Panc1 (cell line): ENCODE data around the gene CUL1. TPM values are rescaled to one million over a fixed set of nuclear protein-coding genes. Genes with fewer than 3 reads are reported as not detected.

Experiments
- ATAC-seq: fragments of 200-7000 bp; cut with Tn5 transposase; 2 replicates; pipeline ENCODE4 v1.9.1; 2020; ENCODE audit warnings: mild to moderate bottlenecking, moderate library complexity
- BruUV-seq: library from RNA; stranded (reverse); fragments of 400-500 nt; replicated peaks from 2 replicates; lab custom pipeline; 2021; lab: Mats Ljungman, UMichigan
- CTCF ChIA-PET: fragments of 300-600 bp; sonication (Branson Sonifier 250); formaldehyde crosslinking; loops from one replicate; lab custom pipeline; 2022; ENCODE audit warnings: antibody characterized with exemption; lab: Charles Lee
- POLR2A ChIA-PET: fragments of 300-600 bp; sonication (Branson Sonifier 250); formaldehyde crosslinking; loops from one replicate; lab custom pipeline; 2022; ENCODE audit warnings: antibody characterized with exemption; lab: Charles Lee
- DNase-seq: peaks from one replicate; pipeline ENCODE4 v3.0.0-alpha.2; 2010; ENCODE audit warnings: low read depth, low spot score
- H3K27ac ChIP-seq: 2 replicates; pipeline ENCODE4 v1.5.1; 2011; ENCODE audit warnings: mild to moderate bottlenecking, low read length, inconsistent platforms
- H3K27me3 ChIP-seq: fragments of 200-500 bp; sonication (Bioruptor generic); 2 replicates; pipeline ENCODE4 v1.6.0; 2014; ENCODE audit warnings: low read length, inconsistent platforms; ENCODE audit not compliant: control insufficient read depth, insufficient read depth
- H3K36me3 ChIP-seq: fragments of 200-500 bp; sonication (Bioruptor generic); 2 replicates; pipeline ENCODE4 v1.5.1; 2014; ENCODE audit warnings: inconsistent platforms, mild to moderate bottlenecking, low read length, moderate library complexity; ENCODE audit not compliant: control insufficient read depth, insufficient read depth
- H3K4me1 ChIP-seq: 2 replicates; pipeline ENCODE4 v1.5.1; 2011; ENCODE audit warnings: inconsistent platforms, mild to moderate bottlenecking, low read length, moderate library complexity; ENCODE audit not compliant: control insufficient read depth, insufficient read depth
- H3K4me3 ChIP-seq, 2 experiments: 2 replicates each; pipeline ENCODE4 v1.5.1; 2011 to 2012; ENCODE audit warnings: low read depth in 2 of 2, low read length in 2 of 2, mild to moderate bottlenecking in 2 of 2, inconsistent platforms in 1 of 2, moderate library complexity in 1 of 2
- H3K9me3 ChIP-seq: fragments of 200-500 bp; sonication (Bioruptor generic); 2 replicates; pipeline ENCODE4 v1.5.1; 2014; ENCODE audit warnings: low read depth, mild to moderate bottlenecking, inconsistent platforms, low read length, moderate library complexity; ENCODE audit not compliant: control insufficient read depth, insufficient read depth
- POLR2AphosphoS5 ChIP-seq: IDR thresholded peaks from 2 replicates; pipeline ENCODE4 v1.6.1; 2012; ENCODE audit warnings: mild to moderate bottlenecking, low read depth, low read length, moderate library complexity
- SIN3A ChIP-seq: IDR thresholded peaks from 2 replicates; pipeline ENCODE4 v1.6.1; 2012; ENCODE audit warnings: low read depth, mild to moderate bottlenecking, low read length, moderate library complexity, borderline replicate concordance; ENCODE audit not compliant: insufficient read depth
- TCF7L2 ChIP-seq: IDR thresholded peaks from 2 replicates; pipeline ENCODE4 v1.6.1; 2011; ENCODE audit warnings: mild to moderate bottlenecking, low read depth, low read length, inconsistent platforms
- in situ Hi-C: cut with HindIII; loops from 2 replicates; pipeline ENCODE4 v1.10.0; 2016; ENCODE audit warnings: low sequenced_read_pairs, low pct_unique_long_range_greater_than_20kb
- intact Hi-C: fragments of 100-400 bp; cut with micrococcal nuclease; formaldehyde crosslinking; loops from one replicate; pipeline ENCODE4 v1.10.0; 2022; ENCODE audit not compliant: unreplicated experiment
- total RNA-seq: library from RNA; stranded (reverse); gene quantifications from one replicate; pipeline ENCODE4 v1.2.1, GENCODE V29; 2021; ENCODE audit not compliant: unreplicated experiment
- TF ChIP-seq, protein P1 (sequence below): fragments of 450-650 bp; IDR thresholded peaks from 2 replicates; pipeline ENCODE4 v1.5.1; 2017; ENCODE audit warnings: mild to moderate bottlenecking
- TF ChIP-seq, protein P2 (sequence below), 2 experiments: IDR thresholded peaks; 2 replicates each; pipeline ENCODE4 v1.6.1; 2011 to 2012; ENCODE audit warnings: low read depth in 2 of 2, control low read depth in 1 of 2, low read length in 1 of 2, mild to moderate bottlenecking in 1 of 2, moderate library complexity in 1 of 2; ENCODE audit not compliant: insufficient read depth in 1 of 2

The CUL1 gene
- total RNA-seq, 1 experiment from 2014 or later, result 60.6 TPM

DNA sequence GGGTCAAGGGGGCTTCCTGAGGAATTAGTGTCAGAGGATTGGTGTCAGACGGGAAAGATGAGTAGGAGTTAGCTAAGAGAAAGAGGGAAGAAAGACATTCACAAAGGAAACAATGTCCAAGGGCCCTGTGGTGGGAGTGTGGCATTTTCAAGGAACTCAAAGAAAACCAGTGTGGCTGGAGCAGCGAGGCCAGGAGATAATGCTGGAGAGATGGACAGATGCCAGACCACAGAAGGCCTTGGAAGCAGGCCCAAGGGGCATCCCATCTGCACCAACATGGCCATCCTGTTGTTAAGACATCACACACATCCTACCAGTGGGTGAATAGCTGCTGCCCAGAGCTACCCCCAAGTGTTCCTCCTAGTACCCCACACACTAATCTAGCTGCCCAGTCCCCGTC lies 36.1 kb upstream of the CUL1 start:
- no peaks in the 10 kb centered on the region for H3K4me1 ChIP-seq
- in situ Hi-C loops (no loop called here), intact Hi-C loops (no loop called here)
- TF ChIP-seq SIN3A (no peak), POLR2AphosphoS5 (no peak), TCF7L2 (no peak)
- TF ChIP-seq, protein P1, sequence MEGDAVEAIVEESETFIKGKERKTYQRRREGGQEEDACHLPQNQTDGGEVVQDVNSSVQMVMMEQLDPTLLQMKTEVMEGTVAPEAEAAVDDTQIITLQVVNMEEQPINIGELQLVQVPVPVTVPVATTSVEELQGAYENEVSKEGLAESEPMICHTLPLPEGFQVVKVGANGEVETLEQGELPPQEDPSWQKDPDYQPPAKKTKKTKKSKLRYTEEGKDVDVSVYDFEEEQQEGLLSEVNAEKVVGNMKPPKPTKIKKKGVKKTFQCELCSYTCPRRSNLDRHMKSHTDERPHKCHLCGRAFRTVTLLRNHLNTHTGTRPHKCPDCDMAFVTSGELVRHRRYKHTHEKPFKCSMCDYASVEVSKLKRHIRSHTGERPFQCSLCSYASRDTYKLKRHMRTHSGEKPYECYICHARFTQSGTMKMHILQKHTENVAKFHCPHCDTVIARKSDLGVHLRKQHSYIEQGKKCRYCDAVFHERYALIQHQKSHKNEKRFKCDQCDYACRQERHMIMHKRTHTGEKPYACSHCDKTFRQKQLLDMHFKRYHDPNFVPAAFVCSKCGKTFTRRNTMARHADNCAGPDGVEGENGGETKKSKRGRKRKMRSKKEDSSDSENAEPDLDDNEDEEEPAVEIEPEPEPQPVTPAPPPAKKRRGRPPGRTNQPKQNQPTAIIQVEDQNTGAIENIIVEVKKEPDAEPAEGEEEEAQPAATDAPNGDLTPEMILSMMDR, result no peak
- TF ChIP-seq, protein P2, sequence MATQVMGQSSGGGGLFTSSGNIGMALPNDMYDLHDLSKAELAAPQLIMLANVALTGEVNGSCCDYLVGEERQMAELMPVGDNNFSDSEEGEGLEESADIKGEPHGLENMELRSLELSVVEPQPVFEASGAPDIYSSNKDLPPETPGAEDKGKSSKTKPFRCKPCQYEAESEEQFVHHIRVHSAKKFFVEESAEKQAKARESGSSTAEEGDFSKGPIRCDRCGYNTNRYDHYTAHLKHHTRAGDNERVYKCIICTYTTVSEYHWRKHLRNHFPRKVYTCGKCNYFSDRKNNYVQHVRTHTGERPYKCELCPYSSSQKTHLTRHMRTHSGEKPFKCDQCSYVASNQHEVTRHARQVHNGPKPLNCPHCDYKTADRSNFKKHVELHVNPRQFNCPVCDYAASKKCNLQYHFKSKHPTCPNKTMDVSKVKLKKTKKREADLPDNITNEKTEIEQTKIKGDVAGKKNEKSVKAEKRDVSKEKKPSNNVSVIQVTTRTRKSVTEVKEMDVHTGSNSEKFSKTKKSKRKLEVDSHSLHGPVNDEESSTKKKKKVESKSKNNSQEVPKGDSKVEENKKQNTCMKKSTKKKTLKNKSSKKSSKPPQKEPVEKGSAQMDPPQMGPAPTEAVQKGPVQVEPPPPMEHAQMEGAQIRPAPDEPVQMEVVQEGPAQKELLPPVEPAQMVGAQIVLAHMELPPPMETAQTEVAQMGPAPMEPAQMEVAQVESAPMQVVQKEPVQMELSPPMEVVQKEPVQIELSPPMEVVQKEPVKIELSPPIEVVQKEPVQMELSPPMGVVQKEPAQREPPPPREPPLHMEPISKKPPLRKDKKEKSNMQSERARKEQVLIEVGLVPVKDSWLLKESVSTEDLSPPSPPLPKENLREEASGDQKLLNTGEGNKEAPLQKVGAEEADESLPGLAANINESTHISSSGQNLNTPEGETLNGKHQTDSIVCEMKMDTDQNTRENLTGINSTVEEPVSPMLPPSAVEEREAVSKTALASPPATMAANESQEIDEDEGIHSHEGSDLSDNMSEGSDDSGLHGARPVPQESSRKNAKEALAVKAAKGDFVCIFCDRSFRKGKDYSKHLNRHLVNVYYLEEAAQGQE (IDR thresholded peaks at IDR 0.05; ENCODE audit: insufficient read depth in 1 of 2, low read depth in 2 of 2, low read length in 1 of 2), result no peak
- H3K36me3 ChIP-seq, result no peaks in the 10 kb centered on the region
- no peak overlapping the region for H3K4me3 ChIP-seq
- no peaks in the 10 kb centered on the region for H3K9me3 ChIP-seq
- CTCF ChIA-PET, result no interaction called here
- H3K27ac ChIP-seq, result no peak overlapping the region
- ATAC-seq (no peak), DNase-seq (no peak)
- no TSS peak for BruUV-seq
- POLR2A ChIA-PET, result no interaction called here
- H3K27me3 ChIP-seq, result no peaks in the 10 kb centered on the region

DNA sequence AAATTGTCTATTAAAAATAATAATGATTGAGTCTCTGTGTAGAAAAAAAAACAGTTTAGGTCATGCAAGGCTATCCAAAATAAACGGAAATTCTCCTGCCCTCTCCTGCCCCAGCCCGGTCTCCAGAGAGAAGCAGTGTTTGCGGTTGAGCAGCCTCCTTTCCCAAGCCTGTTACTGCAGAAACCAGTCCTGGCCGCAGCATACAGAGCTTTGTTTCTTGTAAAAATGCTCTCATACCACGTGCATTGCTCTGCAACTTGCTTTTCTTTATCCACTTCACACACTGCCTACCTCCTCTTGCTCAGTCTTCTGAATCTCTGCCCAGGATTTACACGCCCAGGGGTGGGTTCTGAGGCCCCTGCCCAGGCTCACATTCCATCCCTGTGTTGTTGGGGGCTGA lies 34.4 kb upstream of the CUL1 start:
- ATAC-seq, result no peak
- BruUV-seq, result no TSS peak

DNA sequence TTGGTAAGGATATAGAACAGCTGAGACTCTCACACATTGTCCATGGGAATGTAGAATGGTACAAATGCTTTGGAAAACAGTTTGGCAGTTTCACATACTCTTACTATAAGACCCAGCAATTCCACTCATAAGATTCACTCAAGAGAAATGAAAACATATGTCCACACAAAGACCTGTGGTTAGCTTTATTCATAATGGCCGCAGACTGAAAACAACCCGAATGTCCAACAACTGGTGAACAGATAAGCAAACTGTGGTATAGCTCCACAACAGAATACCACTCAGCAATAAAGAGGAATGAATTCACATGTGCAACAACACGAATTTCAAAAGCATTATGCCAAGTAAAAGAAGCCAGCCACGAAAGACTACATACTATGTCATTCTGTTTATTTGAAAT lies 33.5 kb upstream of the CUL1 start:
- H3K36me3 ChIP-seq, result no peaks in the 10 kb centered on the region
- H3K4me3 ChIP-seq, result no peak overlapping the region
- CTCF ChIA-PET, result no interaction called here

More for the DNA sequence above, 34.4 kb upstream of the CUL1 start:
- ChIA-PET POLR2A (no interaction called here), CTCF (no interaction called here)
- Histone ChIP-seq H3K4me3 (no peak overlapping the region), H3K27me3 (no peaks in the 10 kb centered on the region), H3K4me1 (no peaks in the 10 kb centered on the region), H3K36me3 (no peaks in the 10 kb centered on the region), H3K27ac (no peak overlapping the region), H3K9me3 (no peaks in the 10 kb centered on the region)
- TF ChIP-seq SIN3A, result no peak
- TF ChIP-seq TCF7L2, result no peak
- TF ChIP-seq POLR2AphosphoS5, result no peak
- intact Hi-C loops, result no loop called here
- in situ Hi-C loops, result no loop called here
- no peak for DNase-seq

More for the DNA sequence above, 33.5 kb upstream of the CUL1 start:
- Histone ChIP-seq H3K4me1 (no peaks in the 10 kb centered on the region), H3K27ac (no peak overlapping the region), H3K27me3 (no peaks in the 10 kb centered on the region), H3K9me3 (no peaks in the 10 kb centered on the region)
- POLR2A ChIA-PET, result interaction anchor here (0.6 kb wide), 1 partner anchor 81 kb away, joined by 5 read pairs; no protein-coding TSS in a partner anchor
- in situ Hi-C loops, result no loop called here
- DNase-seq, result no peak
- intact Hi-C loops, result no loop called here
- no TSS peak for BruUV-seq
- TF ChIP-seq SIN3A, result no peak
- TF ChIP-seq, protein P1, result no peak
- TF ChIP-seq TCF7L2, result no peak
- TF ChIP-seq POLR2AphosphoS5, result no peak
- TF ChIP-seq, protein P2 (IDR thresholded peaks at IDR 0.05; ENCODE audit: insufficient read depth in 1 of 2, low read depth in 2 of 2, low read length in 1 of 2), result no peak
- no peak for ATAC-seq
